Mesothelial cell of epicardium (in vitro differentiated cells): ENCODE measurements around the gene DMD. TPM values are rescaled to one million over a fixed set of nuclear protein-coding genes. Genes with fewer than 3 reads are reported as not detected.
A peak's percentile ranks its signal among the peaks of the same experiment; 100 is the strongest.

Experiments
- DNase-seq, 2 experiments: peaks; one replicate each; pipeline ENCODE4 v3.0.0; 2021; ENCODE audit warnings: low spot score in 2 of 2; ENCODE audit not compliant: unreplicated experiment in 2 of 2
- H3K27ac Mint-ChIP-seq: 2 replicates; pipeline ENCODE4 v1.8.0; 2021; ENCODE audit warnings: mixed read lengths
- H3K27me3 Mint-ChIP-seq: 2 replicates; pipeline ENCODE4 v1.8.0; 2021; ENCODE audit warnings: low read depth, mixed read lengths
- H3K36me3 Mint-ChIP-seq: 2 replicates; pipeline ENCODE4 v1.8.0; 2021; ENCODE audit warnings: mixed read lengths
- H3K4me1 Mint-ChIP-seq: 2 replicates; pipeline ENCODE4 v1.8.0; 2021; ENCODE audit warnings: mixed read lengths
- H3K4me3 Mint-ChIP-seq: 2 replicates; pipeline ENCODE4 v1.8.0; 2021; ENCODE audit warnings: mild to moderate bottlenecking, moderate library complexity, mixed read lengths
- H3K9me3 Mint-ChIP-seq: 2 replicates; pipeline ENCODE4 v1.8.0; 2021; ENCODE audit warnings: mixed read lengths
- total RNA-seq: library from RNA; stranded (reverse); gene quantifications from 3 replicates; pipeline ENCODE4 v1.2.1, GENCODE V29; 2021
- TF ChIP-seq, protein P1 (sequence below): fragments of 200-600 bp; sonication (generic); IDR thresholded peaks from one replicate; pipeline ENCODE4 v1.5.0; 2021; ENCODE audit warnings: antibody characterized with exemption; ENCODE audit not compliant: unreplicated experiment

The DMD gene
- total RNA-seq, 1 donor from 2014 or later = 79.4 TPM

DNA sequence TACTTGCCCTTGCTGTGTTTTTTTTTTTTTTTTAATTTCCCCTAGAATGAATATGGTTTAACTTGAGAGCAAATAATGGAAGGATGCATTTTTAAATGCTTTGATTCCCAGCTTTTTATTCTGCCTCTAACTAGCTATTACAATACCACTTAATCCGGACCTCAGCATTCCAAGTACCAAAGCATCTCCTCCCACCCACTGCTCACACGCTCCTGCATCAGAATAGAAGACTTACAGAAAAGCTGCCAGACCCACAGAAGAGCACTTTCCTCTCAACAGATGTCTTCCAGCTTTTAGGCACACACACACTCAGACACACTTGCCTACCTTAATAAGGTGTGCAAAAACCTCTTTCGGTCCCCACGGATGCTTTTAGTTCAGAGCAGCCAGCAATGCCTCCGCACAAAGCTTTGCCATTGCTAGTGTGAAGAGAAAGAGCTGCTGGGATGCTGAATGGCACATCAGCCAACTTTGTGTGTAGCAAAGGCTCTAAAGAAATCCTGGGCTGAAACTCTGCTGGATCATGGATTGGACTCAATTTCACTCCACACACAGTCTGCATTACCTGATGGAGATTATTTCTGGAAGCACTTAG, 1056.2 kb downstream of the DMD start:
- no peaks in the 10 kb centered on the region for H3K4me1 Mint-ChIP-seq
- H3K9me3 Mint-ChIP-seq = peaks cover 24% of the 10 kb centered on the region
- H3K27me3 Mint-ChIP-seq = peaks cover 3% of the 10 kb centered on the region
- TF ChIP-seq, protein P1, sequence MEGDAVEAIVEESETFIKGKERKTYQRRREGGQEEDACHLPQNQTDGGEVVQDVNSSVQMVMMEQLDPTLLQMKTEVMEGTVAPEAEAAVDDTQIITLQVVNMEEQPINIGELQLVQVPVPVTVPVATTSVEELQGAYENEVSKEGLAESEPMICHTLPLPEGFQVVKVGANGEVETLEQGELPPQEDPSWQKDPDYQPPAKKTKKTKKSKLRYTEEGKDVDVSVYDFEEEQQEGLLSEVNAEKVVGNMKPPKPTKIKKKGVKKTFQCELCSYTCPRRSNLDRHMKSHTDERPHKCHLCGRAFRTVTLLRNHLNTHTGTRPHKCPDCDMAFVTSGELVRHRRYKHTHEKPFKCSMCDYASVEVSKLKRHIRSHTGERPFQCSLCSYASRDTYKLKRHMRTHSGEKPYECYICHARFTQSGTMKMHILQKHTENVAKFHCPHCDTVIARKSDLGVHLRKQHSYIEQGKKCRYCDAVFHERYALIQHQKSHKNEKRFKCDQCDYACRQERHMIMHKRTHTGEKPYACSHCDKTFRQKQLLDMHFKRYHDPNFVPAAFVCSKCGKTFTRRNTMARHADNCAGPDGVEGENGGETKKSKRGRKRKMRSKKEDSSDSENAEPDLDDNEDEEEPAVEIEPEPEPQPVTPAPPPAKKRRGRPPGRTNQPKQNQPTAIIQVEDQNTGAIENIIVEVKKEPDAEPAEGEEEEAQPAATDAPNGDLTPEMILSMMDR = no peak
- no peak for DNase-seq
- H3K27ac Mint-ChIP-seq = no peak overlapping the region
- no peak overlapping the region for H3K4me3 Mint-ChIP-seq
- H3K36me3 Mint-ChIP-seq = no peaks in the 10 kb centered on the region

DNA sequence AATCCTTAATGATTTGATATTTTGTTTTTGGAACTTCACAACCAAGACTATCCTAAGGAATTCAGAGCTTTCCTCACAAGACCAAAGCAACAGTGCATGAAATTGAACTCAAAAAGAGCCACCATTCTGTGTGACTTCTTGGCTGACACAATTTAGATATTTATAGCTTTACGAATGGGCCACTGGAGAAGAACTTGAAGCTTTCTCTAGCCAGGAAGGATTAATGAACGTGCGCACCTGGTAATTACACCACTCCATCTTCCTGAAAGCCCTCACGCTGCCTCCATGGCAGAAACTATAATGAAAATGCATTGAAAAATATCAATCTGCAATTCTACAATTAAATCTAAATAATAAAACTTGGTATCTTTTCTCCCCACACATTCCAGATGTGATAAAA, 1057.8 kb downstream of the DMD start:
- no peak for DNase-seq

DNA sequence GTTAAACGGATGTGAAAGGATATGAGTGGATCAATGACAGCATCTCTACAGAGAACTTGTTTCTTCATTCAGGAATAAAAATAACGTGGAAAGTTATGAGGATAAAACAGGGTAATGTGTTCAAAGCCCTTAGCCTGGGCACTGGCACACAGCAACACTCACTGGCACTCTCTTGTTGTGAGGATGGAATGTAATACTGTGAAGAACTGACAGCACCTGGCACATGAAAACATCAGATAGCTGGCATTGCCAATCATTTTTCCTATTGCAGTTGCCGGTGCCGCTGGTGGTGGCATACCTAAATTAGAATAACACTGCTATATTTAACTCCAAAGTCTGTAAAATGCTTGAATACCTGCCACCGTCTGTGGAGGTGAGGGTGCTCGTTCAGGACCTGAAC, 1061.2 kb downstream of the DMD start:
- no peaks in the 10 kb centered on the region for H3K36me3 Mint-ChIP-seq
- H3K4me3 Mint-ChIP-seq = no peak overlapping the region
- peaks cover 4% of the 10 kb centered on the region for H3K27me3 Mint-ChIP-seq
- peaks cover 27% of the 10 kb centered on the region for H3K9me3 Mint-ChIP-seq
- no peak overlapping the region for H3K27ac Mint-ChIP-seq
- H3K4me1 Mint-ChIP-seq = no peaks in the 10 kb centered on the region
- no peak for DNase-seq
- TF ChIP-seq, protein P1 = no peak

More for the DNA sequence above, 1057.8 kb downstream of the DMD start:
- H3K27ac Mint-ChIP-seq = no peak overlapping the region
- no peaks in the 10 kb centered on the region for H3K36me3 Mint-ChIP-seq
- peaks cover 26% of the 10 kb centered on the region for H3K9me3 Mint-ChIP-seq
- peaks cover 5% of the 10 kb centered on the region for H3K27me3 Mint-ChIP-seq
- H3K4me3 Mint-ChIP-seq = no peak overlapping the region
- H3K4me1 Mint-ChIP-seq = no peaks in the 10 kb centered on the region
- TF ChIP-seq, protein P1 = no peak

DNA sequence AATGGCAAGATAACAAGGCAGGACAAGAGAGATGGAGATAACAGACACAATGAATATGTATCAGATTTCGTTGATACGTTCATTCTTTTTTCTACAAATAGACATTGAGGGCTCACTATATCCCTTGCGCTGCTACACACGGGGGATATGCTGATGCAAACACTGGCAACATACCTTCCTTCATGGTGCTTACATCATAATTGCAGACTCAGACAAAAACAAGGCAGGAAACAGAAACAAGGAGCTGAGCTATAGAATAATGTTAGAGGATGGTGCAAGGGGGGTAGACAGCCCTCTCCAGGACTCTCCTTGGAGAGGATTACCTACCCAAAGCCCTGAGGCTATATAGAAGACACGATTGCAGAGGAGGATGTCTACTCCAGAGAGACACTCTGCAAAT, 1069.5 kb downstream of the DMD start:
- H3K4me1 Mint-ChIP-seq = no peaks in the 10 kb centered on the region
- TF ChIP-seq, protein P1 = no peak
- no peaks in the 10 kb centered on the region for H3K36me3 Mint-ChIP-seq
- peaks cover 36% of the 10 kb centered on the region for H3K9me3 Mint-ChIP-seq
- H3K4me3 Mint-ChIP-seq = no peak overlapping the region
- no peaks in the 10 kb centered on the region for H3K27me3 Mint-ChIP-seq
- DNase-seq = no peak
- H3K27ac Mint-ChIP-seq = no peak overlapping the region

DNA sequence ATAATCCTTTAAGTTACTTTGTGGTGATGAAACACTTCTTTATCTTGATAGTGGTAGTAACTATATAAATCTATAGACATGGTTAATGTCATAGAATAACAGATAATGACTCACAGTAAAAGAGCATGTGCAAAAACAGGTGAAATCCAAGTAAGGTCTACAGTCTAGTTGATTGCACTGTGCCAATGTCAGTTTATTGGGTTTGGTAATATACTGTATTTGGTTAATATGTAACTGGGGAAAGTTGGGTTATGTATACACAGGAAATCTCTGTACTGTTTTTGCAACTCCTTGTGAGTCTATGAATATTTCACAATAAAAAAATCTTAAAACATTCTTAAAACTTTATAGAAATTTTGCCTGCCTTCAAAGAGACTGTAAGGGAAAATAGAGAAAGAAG, 1071.9 kb downstream of the DMD start:
- H3K27ac Mint-ChIP-seq = no peak overlapping the region
- TF ChIP-seq, protein P1 = no peak
- H3K9me3 Mint-ChIP-seq = peaks cover 32% of the 10 kb centered on the region
- no peaks in the 10 kb centered on the region for H3K36me3 Mint-ChIP-seq
- H3K27me3 Mint-ChIP-seq = no peaks in the 10 kb centered on the region
- no peak overlapping the region for H3K4me3 Mint-ChIP-seq
- DNase-seq = no peak
- H3K4me1 Mint-ChIP-seq = no peaks in the 10 kb centered on the region

DNA sequence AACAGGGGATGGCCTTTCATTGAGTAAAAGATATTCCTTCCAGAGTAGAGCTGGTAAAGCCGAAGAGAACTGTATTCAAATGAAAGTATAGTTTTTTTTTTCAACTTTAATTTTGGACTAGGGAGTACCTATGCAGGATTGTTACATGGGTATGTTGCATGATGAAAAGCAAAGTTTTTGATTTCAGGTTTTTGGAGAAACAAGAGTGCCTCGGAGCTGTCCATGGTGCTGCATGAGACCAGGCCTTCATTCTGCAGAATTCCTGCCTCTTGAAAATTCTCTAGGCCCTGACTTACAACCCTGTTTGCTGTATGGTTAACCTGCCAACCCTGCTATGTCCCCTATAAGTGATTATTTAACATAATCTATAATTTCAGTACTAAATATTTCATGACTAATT, 1073.8 kb downstream of the DMD start:
- peak; percentile 28 to 53 for DNase-seq
- H3K36me3 Mint-ChIP-seq = no peaks in the 10 kb centered on the region
- H3K4me1 Mint-ChIP-seq = no peaks in the 10 kb centered on the region
- H3K9me3 Mint-ChIP-seq = peaks cover 37% of the 10 kb centered on the region
- no peaks in the 10 kb centered on the region for H3K27me3 Mint-ChIP-seq
- no peak overlapping the region for H3K27ac Mint-ChIP-seq
- no peak overlapping the region for H3K4me3 Mint-ChIP-seq
- TF ChIP-seq, protein P1 = no peak
